Bronchial epithelial cell (primary cell): ENCODE measurements around the gene NEK11. TPM values are rescaled to one million over a fixed set of nuclear protein-coding genes. Genes with fewer than 3 reads are reported as not detected.

Experiments
- DNase-seq: peaks from one replicate; pipeline ENCODE4 v3.0.0-alpha.2; 2010; ENCODE audit warnings: low read depth
- FAIRE-seq: peaks from 2 replicates; lab custom pipeline; 2011; peaks lifted over from hg19 to GRCh38; lab: Jason Lieb, UNC
- H3K27me3 ChIP-seq: 2 replicates; pipeline ENCODE4 v1.5.1; 2011; ENCODE audit warnings: low read length; ENCODE audit not compliant: control insufficient read depth, insufficient read depth
- H3K36me3 ChIP-seq: 2 replicates; pipeline ENCODE4 v1.5.1; 2011; ENCODE audit warnings: low read length; ENCODE audit not compliant: control insufficient read depth, insufficient read depth
- H3K4me3 ChIP-seq: 2 replicates; pipeline ENCODE4 v1.5.1; 2011; ENCODE audit warnings: mild to moderate bottlenecking, low read depth, low read length, control low read depth
- total RNA-seq: library from RNA; depleted of rRNA; stranded (reverse); fragments of >200 nt; gene quantifications from 2 replicates; pipeline ENCODE4 v1.2.1, GENCODE V29; 2014
- TF ChIP-seq, protein P1 (sequence below): IDR thresholded peaks from 2 replicates; pipeline ENCODE4 v1.5.1; 2011; ENCODE audit warnings: mild to moderate bottlenecking, moderate library complexity, low read length, control low read depth, inconsistent platforms; ENCODE audit not compliant: insufficient read depth, severe bottlenecking

NEK11 gene
- total RNA-seq, 1 donor from 2014 or later: 2.1 TPM

DNA sequence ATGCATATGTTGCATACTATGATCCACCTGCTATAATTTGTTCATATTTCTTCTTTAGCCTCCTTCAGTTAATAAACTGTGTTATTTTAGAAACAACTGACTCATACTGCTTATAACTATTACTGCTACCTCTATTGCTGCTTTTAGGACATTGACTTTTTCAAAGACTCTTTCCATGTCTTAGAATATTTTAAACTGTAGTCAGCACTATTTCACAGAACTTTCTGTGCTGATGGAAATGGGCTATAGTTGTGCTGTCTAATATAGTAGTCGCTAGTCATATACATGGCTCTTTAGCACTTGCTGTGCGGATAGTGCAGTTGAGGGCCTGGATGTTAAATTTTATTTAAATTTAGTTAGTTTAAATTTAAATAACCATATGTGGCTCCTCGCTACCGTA lies 55.6 kb downstream of the NEK11 start:
- Histone ChIP-seq H3K27me3 (no peaks in the 10 kb centered on the region), H3K36me3 (no peaks in the 10 kb centered on the region), H3K4me3 (no peak overlapping the region)
- TF ChIP-seq, protein P1, sequence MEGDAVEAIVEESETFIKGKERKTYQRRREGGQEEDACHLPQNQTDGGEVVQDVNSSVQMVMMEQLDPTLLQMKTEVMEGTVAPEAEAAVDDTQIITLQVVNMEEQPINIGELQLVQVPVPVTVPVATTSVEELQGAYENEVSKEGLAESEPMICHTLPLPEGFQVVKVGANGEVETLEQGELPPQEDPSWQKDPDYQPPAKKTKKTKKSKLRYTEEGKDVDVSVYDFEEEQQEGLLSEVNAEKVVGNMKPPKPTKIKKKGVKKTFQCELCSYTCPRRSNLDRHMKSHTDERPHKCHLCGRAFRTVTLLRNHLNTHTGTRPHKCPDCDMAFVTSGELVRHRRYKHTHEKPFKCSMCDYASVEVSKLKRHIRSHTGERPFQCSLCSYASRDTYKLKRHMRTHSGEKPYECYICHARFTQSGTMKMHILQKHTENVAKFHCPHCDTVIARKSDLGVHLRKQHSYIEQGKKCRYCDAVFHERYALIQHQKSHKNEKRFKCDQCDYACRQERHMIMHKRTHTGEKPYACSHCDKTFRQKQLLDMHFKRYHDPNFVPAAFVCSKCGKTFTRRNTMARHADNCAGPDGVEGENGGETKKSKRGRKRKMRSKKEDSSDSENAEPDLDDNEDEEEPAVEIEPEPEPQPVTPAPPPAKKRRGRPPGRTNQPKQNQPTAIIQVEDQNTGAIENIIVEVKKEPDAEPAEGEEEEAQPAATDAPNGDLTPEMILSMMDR: no peak
- DNase-seq: no peak
- FAIRE-seq: no peak

DNA sequence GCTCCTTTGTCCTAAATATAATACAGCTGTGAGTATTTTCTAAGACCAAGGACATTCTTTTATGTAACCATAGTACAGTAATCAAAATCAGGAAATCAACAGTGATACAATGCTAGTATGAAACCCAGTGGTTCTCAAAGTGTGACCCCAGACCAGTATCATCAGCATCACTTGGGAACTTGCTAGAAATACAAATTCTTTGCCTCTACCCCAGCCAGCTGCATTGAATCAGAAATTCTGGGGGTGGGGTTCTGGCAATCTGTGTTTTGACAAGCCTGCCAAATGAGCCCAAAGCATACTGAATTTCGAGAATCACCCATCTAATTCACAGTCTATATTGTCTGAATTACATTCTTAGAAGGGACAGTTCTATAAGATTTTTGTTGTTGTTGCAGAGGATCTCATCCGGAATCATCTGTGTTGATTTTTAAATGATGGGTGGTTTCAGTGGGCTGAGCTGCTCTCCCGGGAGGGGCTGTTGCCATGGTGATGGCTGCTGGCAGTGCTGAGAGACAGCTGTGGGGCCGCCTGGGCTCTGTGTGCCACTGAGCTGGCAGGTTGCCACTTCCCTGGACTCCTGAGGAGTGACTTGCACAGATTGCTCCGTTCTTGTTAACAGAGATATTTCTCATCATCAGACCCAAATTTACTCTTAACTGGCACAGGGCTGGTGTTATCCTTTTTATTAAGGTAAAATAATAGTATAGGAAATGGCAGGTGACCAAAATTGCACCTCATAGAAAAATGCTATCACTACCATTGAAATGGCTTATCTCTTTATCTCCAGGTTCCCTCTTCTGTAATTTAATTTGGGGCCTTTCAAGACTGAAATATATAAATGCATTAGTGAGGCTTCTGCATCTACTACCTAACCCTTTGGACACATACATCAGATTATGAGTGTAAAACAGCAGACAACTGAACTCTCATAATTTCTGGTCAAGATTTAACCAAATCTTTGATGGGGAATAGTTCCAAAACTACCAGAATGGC lies 56.5 kb downstream of the NEK11 start:
- Histone ChIP-seq H3K36me3 (no peaks in the 10 kb centered on the region), H3K4me3 (no peak overlapping the region), H3K27me3 (no peaks in the 10 kb centered on the region)
- DNase-seq (no peak), FAIRE-seq (no peak)
- TF ChIP-seq, protein P1: no peak

DNA sequence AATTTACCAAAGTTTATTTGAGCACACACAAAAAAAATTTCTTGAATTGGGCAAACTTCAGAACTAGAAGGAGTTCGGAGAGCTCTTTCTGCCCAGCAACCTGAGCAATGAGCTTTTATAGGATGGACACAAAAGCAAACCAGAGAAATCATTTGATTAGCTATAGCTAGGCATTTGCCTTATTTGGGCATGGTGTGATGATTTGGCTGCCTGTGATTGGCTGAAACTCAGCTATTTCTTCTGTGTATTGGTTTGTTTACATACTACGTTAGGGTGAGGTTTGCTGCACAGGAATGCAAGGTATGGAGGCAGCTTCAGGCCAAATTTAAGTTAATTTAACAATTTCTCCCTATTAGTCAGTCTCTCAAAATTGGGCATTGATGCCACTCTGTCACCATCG lies 65.1 kb downstream of the NEK11 start:
- DNase-seq (peak; percentile 15), FAIRE-seq (no peak)
- TF ChIP-seq, protein P1: no peak
- H3K4me3 ChIP-seq: no peak overlapping the region
- H3K36me3 ChIP-seq: no peaks in the 10 kb centered on the region
- no peaks in the 10 kb centered on the region for H3K27me3 ChIP-seq

DNA sequence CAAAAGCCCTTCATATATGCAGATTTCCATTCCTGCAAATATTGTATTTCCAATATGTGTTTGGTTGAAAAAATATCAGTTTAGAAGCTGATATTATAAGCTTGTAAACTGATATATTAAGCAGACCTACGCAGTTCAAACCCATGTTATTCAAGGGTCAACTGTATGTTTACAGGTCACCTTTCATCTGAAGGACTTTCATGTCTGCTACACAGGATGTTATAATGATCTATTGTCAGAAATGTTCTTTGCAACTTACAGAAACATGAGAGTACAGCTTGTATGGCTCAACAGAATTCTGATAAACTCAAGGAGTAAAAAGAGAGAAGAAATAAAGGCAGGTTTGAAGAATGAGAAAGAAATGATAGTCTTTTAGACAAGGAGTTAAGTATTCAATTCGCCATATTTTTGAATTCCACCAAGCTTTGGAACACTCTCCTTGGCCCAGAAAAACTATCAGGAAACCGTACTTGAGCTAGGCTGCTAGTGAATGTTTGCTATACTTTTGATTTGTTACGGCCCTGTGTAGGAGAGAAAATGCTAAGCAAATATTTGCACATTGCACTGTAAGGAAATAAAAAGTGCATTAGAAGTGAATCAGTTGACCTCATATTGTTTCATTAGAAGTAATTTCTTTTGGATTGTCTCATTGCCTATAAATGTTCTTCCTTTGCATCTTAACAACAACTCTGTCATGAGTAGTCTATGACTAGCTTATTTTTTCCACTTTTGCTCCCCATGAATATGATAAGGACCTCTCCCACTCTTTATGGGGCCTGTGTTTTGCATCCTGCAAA lies 81.2 kb downstream of the NEK11 start:
- H3K4me3 ChIP-seq: no peak overlapping the region
- FAIRE-seq (no peak), DNase-seq (peak; percentile 70)
- TF ChIP-seq, protein P1: no peak
- no peaks in the 10 kb centered on the region for H3K27me3 ChIP-seq
- no peaks in the 10 kb centered on the region for H3K36me3 ChIP-seq

DNA sequence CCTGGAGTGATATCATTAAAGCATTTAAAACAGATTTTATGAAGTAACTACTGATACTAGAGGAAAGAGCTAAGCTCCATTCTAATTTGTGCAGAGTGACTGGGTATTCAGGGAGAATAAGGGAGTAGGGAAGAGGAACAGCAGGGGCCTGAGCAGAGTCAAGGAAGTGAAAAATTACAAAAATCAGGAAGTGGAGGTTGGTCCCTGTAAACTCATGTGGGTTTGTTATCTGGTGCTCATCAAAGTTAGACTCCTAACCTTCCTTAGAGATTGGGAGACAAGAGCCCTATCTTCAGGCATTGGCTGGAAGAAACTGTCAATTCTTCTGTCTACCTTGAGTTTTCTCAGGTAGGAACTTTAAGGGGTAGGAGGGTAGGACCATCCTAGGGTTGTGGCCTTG lies 82.5 kb downstream of the NEK11 start:
- no peak for DNase-seq
- H3K27me3 ChIP-seq: no peaks in the 10 kb centered on the region
- TF ChIP-seq, protein P1: no peak
- FAIRE-seq: no peak
- no peaks in the 10 kb centered on the region for H3K36me3 ChIP-seq
- no peak overlapping the region for H3K4me3 ChIP-seq
